IMR-90 (cell line): Measurements from ENCODE around the gene CACNA2D4. TPM values are rescaled to one million over a fixed set of nuclear protein-coding genes. Genes with fewer than 3 reads are reported as not detected.

Source experiments
- ATAC-seq: fragments of 200-7000 bp; cut with Tn5 transposase; 2 replicates; pipeline ENCODE4 v1.9.1; 2020; ENCODE audit warnings: low read depth, mild to moderate bottlenecking, moderate library complexity
- BruUV-seq: library from RNA; stranded (reverse); fragments of 400-500 nt; replicated peaks from 2 replicates; lab custom pipeline; 2021; lab: Mats Ljungman, UMichigan
- CTCF ChIA-PET: fragments of 300-600 bp; formaldehyde crosslinking; extraction: SDS; loops from one replicate; lab custom pipeline; 2021; ENCODE audit warnings: antibody characterized with exemption; lab: Yijun Ruan, JAX
- POLR2A ChIA-PET: fragments of 300-600 bp; sonication (Branson Sonifier 250); formaldehyde crosslinking; loops from one replicate; lab custom pipeline; 2022; ENCODE audit warnings: antibody characterized with exemption; ENCODE audit not compliant: unreplicated experiment; lab: Charles Lee
- DNase-seq: peaks from one replicate; pipeline ENCODE4 v3.0.0; 2013
- H2AFZ ChIP-seq: replicated peaks from 2 replicates; pipeline ENCODE3; 2013; ENCODE audit warnings: low read length, mild to moderate bottlenecking; ENCODE audit not compliant: poor library complexity
- H2AK5ac ChIP-seq: 2 replicates; pipeline ENCODE4 v1.6.1; 2013; ENCODE audit warnings: low read depth, low read length, inconsistent platforms
- H2AK9ac ChIP-seq: replicated peaks from 2 replicates; pipeline ENCODE3; 2013; ENCODE audit warnings: mild to moderate bottlenecking, low read depth, low read length, moderate library complexity; ENCODE audit not compliant: poor library complexity
- H2BK120ac ChIP-seq: 2 replicates; pipeline ENCODE4 v1.6.1; 2013; ENCODE audit warnings: low read depth, low read length, inconsistent platforms
- H2BK15ac ChIP-seq: 3 replicates; pipeline ENCODE4 v1.6.1; 2013; ENCODE audit warnings: low read depth, low read length, inconsistent platforms
- H2BK20ac ChIP-seq: 2 replicates; pipeline ENCODE4 v1.6.1; 2013; ENCODE audit warnings: low read depth, mild to moderate bottlenecking, inconsistent platforms, low read length, moderate library complexity
- H2BK5ac ChIP-seq: 2 replicates; pipeline ENCODE4 v1.6.1; 2013; ENCODE audit warnings: mild to moderate bottlenecking, low read depth, low read length, inconsistent platforms; ENCODE audit not compliant: poor library complexity, severe bottlenecking
- H3K14ac ChIP-seq: replicated peaks from 2 replicates; pipeline ENCODE4 v1.6.1; 2013; ENCODE audit warnings: low read depth, low read length, inconsistent platforms
- H3K18ac ChIP-seq: 2 replicates; pipeline ENCODE4 v1.6.1; 2013; ENCODE audit warnings: low read depth, low read length, control low read depth
- H3K23ac ChIP-seq: 2 replicates; pipeline ENCODE4 v1.6.1; 2013; ENCODE audit warnings: low read depth, low read length, inconsistent platforms
- H3K27ac ChIP-seq: 2 replicates; pipeline ENCODE4 v1.5.1; 2013; ENCODE audit warnings: mild to moderate bottlenecking, control low read depth, low read length; ENCODE audit not compliant: insufficient read depth
- H3K27me3 ChIP-seq: 2 replicates; pipeline ENCODE4 v1.6.1; 2013; ENCODE audit warnings: low read length; ENCODE audit not compliant: control insufficient read depth, insufficient read depth
- H3K36me3 ChIP-seq: 2 replicates; pipeline ENCODE4 v1.6.1; 2013; ENCODE audit warnings: low read length, mixed read lengths; ENCODE audit not compliant: control insufficient read depth, insufficient read depth
- H3K4ac ChIP-seq: 2 replicates; pipeline ENCODE4 v1.6.1; 2013; ENCODE audit warnings: low read depth, low read length, inconsistent platforms
- H3K4me1 ChIP-seq: 2 replicates; pipeline ENCODE4 v1.6.1; 2013; ENCODE audit warnings: low read length, mixed read lengths; ENCODE audit not compliant: control insufficient read depth, insufficient read depth
- H3K4me2 ChIP-seq: 2 replicates; pipeline ENCODE4 v1.6.1; 2013; ENCODE audit warnings: low read depth, mild to moderate bottlenecking, control low read depth, low read length, moderate library complexity
- H3K4me3 ChIP-seq: 2 replicates; pipeline ENCODE4 v1.5.1; 2013; ENCODE audit warnings: low read depth, mild to moderate bottlenecking, control low read depth, low read length, moderate library complexity; ENCODE audit not compliant: insufficient read depth
- H3K56ac ChIP-seq: 2 replicates; pipeline ENCODE4 v1.6.1; 2013; ENCODE audit warnings: low read length, inconsistent platforms; ENCODE audit not compliant: insufficient read depth; ENCODE audit errors: extremely low read depth
- H3K79me1 ChIP-seq, 2 experiments: 2 replicates each; pipeline ENCODE4 v1.6.1; 2013; ENCODE audit warnings: low read length in 2 of 2, inconsistent platforms in 1 of 2, low read depth in 1 of 2
- H3K9ac ChIP-seq: 2 replicates; pipeline ENCODE4 v1.6.1; 2013; ENCODE audit warnings: low read depth, low read length, control low read depth
- H3K9me1 ChIP-seq: 2 replicates; pipeline ENCODE4 v1.6.1; 2013; ENCODE audit warnings: low read length, inconsistent platforms; ENCODE audit not compliant: insufficient read depth
- H3K9me3 ChIP-seq: 2 replicates; pipeline ENCODE4 v1.6.1; 2013; ENCODE audit warnings: low read length; ENCODE audit not compliant: control insufficient read depth, insufficient read depth
- H4K20me1 ChIP-seq: 2 replicates; pipeline ENCODE4 v1.6.1; 2013; ENCODE audit warnings: low read length, inconsistent platforms; ENCODE audit not compliant: insufficient read depth
- H4K5ac ChIP-seq: 2 replicates; pipeline ENCODE4 v1.6.1; 2013; ENCODE audit warnings: mild to moderate bottlenecking, low read depth, low read length, control low read depth
- H4K8ac ChIP-seq, 2 experiments: 2 replicates each; pipeline ENCODE4 v1.6.1; 2013; ENCODE audit warnings: low read depth in 2 of 2, low read length in 2 of 2, control low read depth in 1 of 2, inconsistent platforms in 1 of 2
- H4K91ac ChIP-seq: 2 replicates; pipeline ENCODE4 v1.6.1; 2013; ENCODE audit warnings: low read depth, low read length, inconsistent platforms; ENCODE audit not compliant: insufficient read depth
- CEBPB ChIP-seq: IDR thresholded peaks from 2 replicates; pipeline ENCODE4 v1.6.1; 2012; ENCODE audit warnings: low read depth, low read length, improper control_type of control experiment
- CTCF ChIP-seq: conservative IDR thresholded peaks from 2 replicates; pipeline ENCODE4 v1.5.1; 2012; ENCODE audit warnings: mild to moderate bottlenecking, low read depth, low read length, improper control_type of control experiment
- ELK1 ChIP-seq: fragments of 150-350 bp; IDR thresholded peaks from 2 replicates; pipeline ENCODE4 v1.6.1; 2016; ENCODE audit warnings: low read depth, mild to moderate bottlenecking, low read length, moderate library complexity, borderline replicate concordance
- FOS ChIP-seq: fragments of 150-350 bp; IDR thresholded peaks from 2 replicates; pipeline ENCODE4 v1.6.1; 2016; ENCODE audit warnings: low read depth, low read length
- MAFK ChIP-seq: IDR thresholded peaks from 2 replicates; pipeline ENCODE4 v1.6.1; 2012; ENCODE audit warnings: low read depth, low read length, improper control_type of control experiment
- MAZ ChIP-seq: IDR thresholded peaks from 2 replicates; pipeline ENCODE4 v1.6.1; 2012; ENCODE audit warnings: low read depth, mild to moderate bottlenecking, low read length, improper control_type of control experiment, moderate library complexity, borderline replicate concordance
- MXI1 ChIP-seq: IDR thresholded peaks from 2 replicates; pipeline ENCODE4 v1.6.1; 2012; ENCODE audit warnings: low read depth, mild to moderate bottlenecking, low read length, moderate library complexity, borderline replicate concordance
- NFE2L2 ChIP-seq: fragments of 150-350 bp; IDR thresholded peaks from 2 replicates; pipeline ENCODE4 v1.6.1; 2016; ENCODE audit warnings: low read depth, mild to moderate bottlenecking, low read length
- POLR2A ChIP-seq: IDR thresholded peaks from 2 replicates; pipeline ENCODE4 v1.6.1; 2012; ENCODE audit warnings: mild to moderate bottlenecking, low read depth, low read length
- RAD21 ChIP-seq: IDR thresholded peaks from 2 replicates; pipeline ENCODE4 v1.6.1; 2012; ENCODE audit warnings: low read length, improper control_type of control experiment
- RCOR1 ChIP-seq: IDR thresholded peaks from 2 replicates; pipeline ENCODE4 v1.6.1; 2012; ENCODE audit warnings: mild to moderate bottlenecking, low read length, improper control_type of control experiment; ENCODE audit not compliant: insufficient replicate concordance
- RFX5 ChIP-seq: IDR thresholded peaks from 2 replicates; pipeline ENCODE4 v1.8.0; 2012; ENCODE audit warnings: low read depth, mild to moderate bottlenecking, low read length, moderate library complexity
- SMC3 ChIP-seq: fragments of 150-350 bp; IDR thresholded peaks from 2 replicates; pipeline ENCODE4 v1.6.1; 2016; ENCODE audit warnings: low read depth, mild to moderate bottlenecking, antibody characterized with exemption, low read length, moderate library complexity
- WGBS, 2 experiments: methylation state at CpG; one replicate each; pipeline versions ENCODE4 v1.1.5 to v1.1.7; 2013; ENCODE audit warnings: missing lambda C conversion rate in 2 of 2; ENCODE audit not compliant: insufficient read length in 1 of 2; ENCODE audit errors: extremely low coverage in 2 of 2; 5-methylcytosine and 5-hydroxymethylcytosine counted together
- dilution Hi-C: fragments of 300-500 bp; cut with HindIII; formaldehyde crosslinking; loops from one replicate; pipeline ENCODE4 v1.14.3; 2018; ENCODE audit warnings: low sequenced_read_pairs; ENCODE audit not compliant: unreplicated experiment
- in situ Hi-C: fragments of 300-500 bp; cut with MboI; formaldehyde crosslinking; loops from 3 replicates; pipeline ENCODE4 v1.14.3; 2019; ENCODE audit warnings: low sequenced_read_pairs, inconsistent platforms, mixed read lengths
- intact Hi-C: fragments of 100-400 bp; cut with micrococcal nuclease; formaldehyde crosslinking; loops from 2 replicates; pipeline ENCODE4 v1.10.0; 2022
- polyA plus RNA-seq, 3 experiments: library from polyadenylated mRNA; depleted of rRNA; stranded (reverse); fragments of >200 nt; gene quantifications; 2 replicates each; pipeline ENCODE4 v1.2.3, GENCODE V29; 2012; ENCODE audit warnings: low replicate concordance in 1 of 3
- total RNA-seq: library from RNA; depleted of rRNA; stranded (reverse); fragments of >200 nt; gene quantifications from 2 replicates; pipeline ENCODE4 v1.2.3, GENCODE V29; 2012

Gene CACNA2D4
- total and polyA plus RNA-seq, 2 of the 4 experiments (the other 2 are of a cell fraction): 0.18 to 0.22 TPM

GRCh38 chr12:1800401-1801302 lies 117.8 kb downstream of the CACNA2D4 start:
- no peak overlapping the region for H2AK5ac ChIP-seq
- H4K20me1 ChIP-seq: no peaks in the 10 kb centered on the region
- H2AK9ac ChIP-seq: no peak overlapping the region
- no peaks in the 10 kb centered on the region for H3K9me3 ChIP-seq
- in situ Hi-C loops (loop anchor here (10.0 to 25.0 kb wide), 3 partner anchors 224 to 784 kb away; no protein-coding TSS in a partner anchor), dilution Hi-C loops (no loop called here), intact Hi-C loops (loop anchor here (1.0 kb wide), 1 partner anchor 140 kb away; no protein-coding TSS in a partner anchor)
- H3K4ac ChIP-seq: no peak overlapping the region
- H3K9ac ChIP-seq: no peak overlapping the region
- peaks cover 4% of the 10 kb centered on the region; the same call in 1 of the 2 replicates for H3K9me1 ChIP-seq
- no peak overlapping the region for H2BK120ac ChIP-seq
- H3K4me2 ChIP-seq: no peak overlapping the region
- H4K5ac ChIP-seq: no peak overlapping the region
- BruUV-seq: no TSS peak
- no peak overlapping the region for H3K56ac ChIP-seq
- no peaks in the 10 kb centered on the region; the same call in 1 of the 2 replicates for H3K27me3 ChIP-seq
- WGBS, 2 experiments: 13% methylated on average over 3 of the region's 14 CpGs; no CpG with 5 or more reads in 1 of the 2 experiments
- ATAC-seq (peak; percentile 67), DNase-seq (peak; percentile 54)
- no peak overlapping the region for H3K14ac ChIP-seq
- H4K8ac ChIP-seq: no peak overlapping the region
- TF ChIP-seq CEBPB (no peak), RFX5 (no peak), MAFK (no peak), MXI1 (no peak), FOS (no peak), POLR2A (no peak), ELK1 (no peak), CTCF (peak; percentile 66), SMC3 (peak; percentile 54), RCOR1 (no peak), RAD21 (peak; percentile 73), NFE2L2 (no peak), MAZ (0 out of 2 replicates have a peak, but pooled peaks have one; percentile 13)
- no peak overlapping the region for H2BK20ac ChIP-seq
- no peak overlapping the region for H2BK15ac ChIP-seq
- H3K4me1 ChIP-seq: peaks cover 4% of the 10 kb centered on the region; the same call in 1 of the 2 replicates
- H2BK5ac ChIP-seq: no peak overlapping the region
- H3K4me3 ChIP-seq: no peak overlapping the region
- no peak overlapping the region for H3K23ac ChIP-seq
- CTCF ChIA-PET: interaction anchor here (0.7 to 1.7 kb wide), 3 partner anchors 9 to 139 kb away, joined by 3 to 7 read pairs (median 3); no protein-coding TSS in a partner anchor
- H4K91ac ChIP-seq: no peak overlapping the region
- no peaks in the 10 kb centered on the region for H3K36me3 ChIP-seq
- no peak overlapping the region for H3K27ac ChIP-seq
- 0 out of 4 replicates have a peak, but pooled peaks cover 0 to 3% of the 10 kb centered on the region in 2 experiments for H3K79me1 ChIP-seq
- POLR2A ChIA-PET: no interaction called here
- H3K18ac ChIP-seq: no peak overlapping the region
- H2AFZ ChIP-seq: peak overlapping the region; percentile 33
